ENCODE results near the gene MYO19. TPM values are rescaled to one million over a fixed set of nuclear protein-coding genes. Genes with fewer than 3 reads are reported as not detected.
"Not testable (repeated sequence)": the region's sequence is repeated elsewhere in the genome, so short reads cannot be mapped to it uniquely, and the experiment has no call there.

Gene MYO19
- total RNA-seq, 2 experiments from 2014 or later: 106 to 114 TPM

DNA sequence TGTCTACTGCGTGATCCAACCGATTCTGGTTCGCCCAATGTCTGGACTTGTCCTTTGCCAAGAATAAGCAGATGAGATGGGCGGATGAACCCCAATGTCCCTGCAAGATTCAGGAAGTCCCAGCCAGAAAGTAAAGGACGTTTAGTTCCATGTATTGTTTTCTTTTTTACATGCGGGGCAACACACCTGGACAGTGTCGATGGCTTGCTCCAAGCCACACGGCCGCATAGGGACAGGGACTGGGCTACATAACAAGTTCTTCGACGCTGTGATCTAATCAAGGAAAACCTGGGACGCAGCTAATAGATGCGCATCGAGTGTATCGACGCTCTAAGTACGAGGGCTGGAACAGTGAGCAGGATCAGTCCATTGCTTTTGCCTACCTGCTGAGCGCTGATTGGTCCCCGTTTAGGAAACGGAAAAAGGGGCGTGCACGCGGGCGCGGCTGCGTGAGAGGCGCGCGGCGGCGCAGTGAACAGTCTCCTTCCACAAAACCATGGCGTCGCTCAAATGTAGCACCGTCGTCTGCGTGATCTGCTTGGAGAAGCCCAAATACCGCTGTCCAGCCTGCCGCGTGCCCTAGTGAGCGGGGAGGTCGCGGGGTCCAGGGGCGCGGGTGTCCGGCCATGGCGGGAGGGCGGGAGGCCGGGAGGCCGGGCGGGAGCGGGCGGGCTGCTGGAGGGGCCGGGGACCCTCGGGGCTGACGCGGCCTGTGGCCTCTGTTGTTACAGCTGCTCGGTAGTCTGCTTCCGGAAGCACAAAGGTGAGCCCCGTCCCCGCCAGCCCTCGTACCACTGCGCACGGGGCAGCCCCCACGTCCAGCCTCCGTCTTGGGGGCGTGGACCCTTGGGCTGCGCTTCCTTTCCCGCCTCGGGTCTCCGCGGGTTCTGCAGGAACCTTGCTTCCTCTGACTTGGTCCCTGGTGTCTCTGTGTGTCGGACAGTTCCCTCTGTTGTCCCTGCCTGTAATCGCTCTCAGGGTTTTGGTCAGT lies 48.2 kb downstream of the MYO19 start, which contains the start of gene ZNHIT3:
Gene ZNHIT3, plus strand, starts transcription at position 478 of the 991 bp plus-strand sequence. Its CDS starts 19 bp downstream, at position 497.
- intact Hi-C loops (cut with micrococcal nuclease): no loop called here
- H3K4me3 Mint-ChIP-seq: peak within 1 kb of the TSS; percentile 99
- H3K9me3 Mint-ChIP-seq: no peaks in the 10 kb centered on the region
- TF ChIP-seq, protein P1, sequence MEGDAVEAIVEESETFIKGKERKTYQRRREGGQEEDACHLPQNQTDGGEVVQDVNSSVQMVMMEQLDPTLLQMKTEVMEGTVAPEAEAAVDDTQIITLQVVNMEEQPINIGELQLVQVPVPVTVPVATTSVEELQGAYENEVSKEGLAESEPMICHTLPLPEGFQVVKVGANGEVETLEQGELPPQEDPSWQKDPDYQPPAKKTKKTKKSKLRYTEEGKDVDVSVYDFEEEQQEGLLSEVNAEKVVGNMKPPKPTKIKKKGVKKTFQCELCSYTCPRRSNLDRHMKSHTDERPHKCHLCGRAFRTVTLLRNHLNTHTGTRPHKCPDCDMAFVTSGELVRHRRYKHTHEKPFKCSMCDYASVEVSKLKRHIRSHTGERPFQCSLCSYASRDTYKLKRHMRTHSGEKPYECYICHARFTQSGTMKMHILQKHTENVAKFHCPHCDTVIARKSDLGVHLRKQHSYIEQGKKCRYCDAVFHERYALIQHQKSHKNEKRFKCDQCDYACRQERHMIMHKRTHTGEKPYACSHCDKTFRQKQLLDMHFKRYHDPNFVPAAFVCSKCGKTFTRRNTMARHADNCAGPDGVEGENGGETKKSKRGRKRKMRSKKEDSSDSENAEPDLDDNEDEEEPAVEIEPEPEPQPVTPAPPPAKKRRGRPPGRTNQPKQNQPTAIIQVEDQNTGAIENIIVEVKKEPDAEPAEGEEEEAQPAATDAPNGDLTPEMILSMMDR (IDR thresholded peaks at IDR 0.05): no peak
- POLR2A ChIA-PET: interaction anchor here (0.5 to 2.0 kb wide), 6 partner anchors 8 to 304 kb away, joined by 3 to 14 read pairs (median 4); partner anchors contain the start of genes MYO19 and PIGW
- DNase-seq (peak; percentile 96), ATAC-seq (peak; percentile 91)
- H3K27ac Mint-ChIP-seq: peak within 1 kb of the TSS; percentile 100
- peaks cover 30% of the 10 kb centered on the region for H3K36me3 Mint-ChIP-seq (ENCODE audit: low read depth)
- peaks cover 45% of the 10 kb centered on the region for H3K4me1 Mint-ChIP-seq (ENCODE audit: low read depth)
- CTCF ChIA-PET: interaction anchor here (0.9 to 1.8 kb wide), 2 partner anchors 48 to 338 kb away, joined by 3 to 5 read pairs; partner anchors contain the start of genes MYO19 and PIGW
- peaks cover 9% of the 10 kb centered on the region for H3K27me3 Mint-ChIP-seq

DNA sequence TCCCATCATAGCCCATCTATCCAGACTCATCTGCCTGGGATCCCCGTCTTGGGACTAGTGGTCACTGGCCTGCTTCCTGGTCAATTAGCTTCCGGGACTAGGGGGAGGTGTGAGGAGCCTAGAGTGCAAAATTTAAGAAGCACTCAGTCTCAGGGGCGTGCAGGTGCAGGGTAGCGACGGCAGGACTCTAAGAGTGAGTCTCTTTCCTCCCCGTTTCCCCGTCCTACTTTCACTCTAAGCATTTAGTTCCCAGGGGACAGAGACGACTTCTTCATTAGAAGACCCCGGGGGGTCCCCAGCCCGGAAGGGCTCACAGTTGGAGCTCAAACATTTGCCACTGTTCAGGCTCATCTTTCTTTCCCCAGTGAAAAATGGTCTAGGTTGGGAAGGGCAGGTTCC lies 48.9 kb downstream of the MYO19 start:
- Mint-ChIP-seq H3K36me3 (ENCODE audit: low read depth) (peaks cover 24% of the 10 kb centered on the region), H3K27me3 (peaks cover 9% of the 10 kb centered on the region), H3K4me1 (ENCODE audit: low read depth) (peaks cover 42% of the 10 kb centered on the region), H3K27ac (peak overlapping the region; percentile 100), H3K9me3 (no peaks in the 10 kb centered on the region), H3K4me3 (peak overlapping the region; percentile 99)
- no peak for DNase-seq
- ChIA-PET POLR2A (interaction anchor here (1.5 to 2.0 kb wide), 4 partner anchors 9 to 60 kb away, joined by 3 to 14 read pairs (median 6); partner anchors contain the start of genes MYO19 and PIGW), CTCF (interaction anchor here (0.8 to 1.8 kb wide), 5 partner anchors 12 to 516 kb away, joined by 3 to 5 read pairs (median 3); partner anchors contain the start of genes MYO19 and PIGW)
- intact Hi-C loops (cut with micrococcal nuclease): no loop called here
- TF ChIP-seq, protein P1 (IDR thresholded peaks at IDR 0.05): no peak
- no peak for ATAC-seq

DNA sequence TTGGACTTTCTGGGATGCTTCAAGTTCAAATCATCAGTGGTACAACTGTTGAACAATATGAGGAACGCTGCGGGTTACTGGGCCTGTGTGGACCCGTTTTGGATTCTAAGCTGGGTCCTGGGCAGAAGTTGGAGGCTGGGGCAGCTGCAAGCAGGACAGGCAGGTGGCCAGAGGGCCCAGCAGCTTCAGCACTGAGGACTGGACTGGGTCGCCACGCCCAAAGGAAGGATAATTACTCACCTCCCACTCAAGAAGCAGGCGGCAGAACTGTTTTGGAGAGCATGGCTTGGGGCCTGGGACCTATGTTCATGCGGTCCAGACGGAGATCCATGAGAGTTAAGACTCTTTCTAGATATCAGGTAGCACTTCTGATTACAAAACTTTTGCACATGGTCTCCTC lies 49.6 kb downstream of the MYO19 start:
- Mint-ChIP-seq H3K36me3 (ENCODE audit: low read depth) (peaks cover 20% of the 10 kb centered on the region), H3K9me3 (no peaks in the 10 kb centered on the region), H3K4me3 (peak overlapping the region; percentile 99), H3K27ac (no peak overlapping the region), H3K27me3 (peaks cover 9% of the 10 kb centered on the region), H3K4me1 (ENCODE audit: low read depth) (peaks cover 38% of the 10 kb centered on the region)
- TF ChIP-seq, protein P1 (IDR thresholded peaks at IDR 0.05): no peak
- DNase-seq (no peak), ATAC-seq (no peak)
- CTCF ChIA-PET: interaction anchor here (0.9 to 1.8 kb wide), 3 partner anchors 11 to 49 kb away, joined by 3 to 5 read pairs (median 3); partner anchors contain the start of genes MYO19 and PIGW
- intact Hi-C loops (cut with micrococcal nuclease): no loop called here
- POLR2A ChIA-PET: interaction anchor here (1.9 to 2.0 kb wide), 2 partner anchors 10 to 50 kb away, joined by 6 to 14 read pairs; partner anchors contain the start of genes MYO19 and PIGW

DNA sequence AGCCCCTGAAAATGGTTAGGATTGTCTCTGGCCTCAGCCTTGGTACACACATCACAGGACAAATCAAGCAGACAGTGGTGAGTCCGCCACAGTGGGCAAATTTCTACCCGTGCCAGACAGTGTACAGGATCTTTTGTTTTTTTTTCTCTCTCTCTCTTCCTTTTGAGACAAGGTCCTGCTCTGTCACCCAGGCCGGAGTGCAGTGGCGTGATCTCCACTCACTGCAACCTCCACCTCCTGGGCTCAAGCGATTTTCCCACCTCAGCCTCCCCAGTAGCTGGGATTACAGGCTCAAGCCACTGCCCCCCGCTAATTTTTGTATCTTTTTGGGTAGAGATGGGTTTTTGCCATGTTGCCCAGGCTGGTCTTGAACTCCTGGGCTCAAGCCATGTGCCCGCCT lies 50.6 kb downstream of the MYO19 start:
- H3K4me1 Mint-ChIP-seq (ENCODE audit: low read depth): peaks cover 31% of the 10 kb centered on the region
- ChIA-PET CTCF (interaction anchor here (0.8 to 1.4 kb wide), 7 partner anchors 9 to 508 kb away, joined by 3 to 6 read pairs (median 4); partner anchors contain the start of genes MYO19 and PIGW), POLR2A (interaction anchor here (0.8 kb wide), 1 partner anchor 51 kb away, joined by 3 read pairs; the partner anchor contains the start of gene PIGW)
- intact Hi-C loops (cut with micrococcal nuclease); H3K4me3 Mint-ChIP-seq; ATAC-seq; DNase-seq; H3K27me3 Mint-ChIP-seq; H3K27ac Mint-ChIP-seq; H3K9me3 Mint-ChIP-seq: not testable (repeated sequence)
- H3K36me3 Mint-ChIP-seq (ENCODE audit: low read depth): peaks cover 11% of the 10 kb centered on the region

Data from activated CD8-positive, alpha-beta T cell treated with anti-CD3 and anti-CD28 coated beads for 36 hours (primary cell).